Left renal cortex interstitium (tissue), 4 donors: ENCODE data around the gene RGN. TPM values are rescaled to one million over a fixed set of nuclear protein-coding genes. Genes with fewer than 3 reads are reported as not detected.
A peak's percentile ranks its signal among the peaks of the same experiment; 100 is the strongest.
"Not testable (repeated sequence)": the region's sequence is repeated elsewhere in the genome, so short reads cannot be mapped to it uniquely, and the experiment has no call there.

Experiments used
- DNase-seq, 4 donors: peaks; one replicate each; pipeline ENCODE4 v3.0.0-alpha.2; 2013; ENCODE audit warnings: low read depth in 4 of 4, low spot score in 2 of 4, missing footprints in 1 of 4
- polyA plus RNA-seq, 4 donors: library from polyadenylated mRNA; unstranded; fragments of 120-200 nt; gene quantifications; one replicate each; pipeline ENCODE4 v1.2.1, GENCODE V29; 2013; ENCODE audit not compliant: insufficient read length in 4 of 4

RGN gene
- polyA plus RNA-seq, result 10 to 100 TPM; 29.6 to 34.9 (median 31.2) TPM

DNA sequence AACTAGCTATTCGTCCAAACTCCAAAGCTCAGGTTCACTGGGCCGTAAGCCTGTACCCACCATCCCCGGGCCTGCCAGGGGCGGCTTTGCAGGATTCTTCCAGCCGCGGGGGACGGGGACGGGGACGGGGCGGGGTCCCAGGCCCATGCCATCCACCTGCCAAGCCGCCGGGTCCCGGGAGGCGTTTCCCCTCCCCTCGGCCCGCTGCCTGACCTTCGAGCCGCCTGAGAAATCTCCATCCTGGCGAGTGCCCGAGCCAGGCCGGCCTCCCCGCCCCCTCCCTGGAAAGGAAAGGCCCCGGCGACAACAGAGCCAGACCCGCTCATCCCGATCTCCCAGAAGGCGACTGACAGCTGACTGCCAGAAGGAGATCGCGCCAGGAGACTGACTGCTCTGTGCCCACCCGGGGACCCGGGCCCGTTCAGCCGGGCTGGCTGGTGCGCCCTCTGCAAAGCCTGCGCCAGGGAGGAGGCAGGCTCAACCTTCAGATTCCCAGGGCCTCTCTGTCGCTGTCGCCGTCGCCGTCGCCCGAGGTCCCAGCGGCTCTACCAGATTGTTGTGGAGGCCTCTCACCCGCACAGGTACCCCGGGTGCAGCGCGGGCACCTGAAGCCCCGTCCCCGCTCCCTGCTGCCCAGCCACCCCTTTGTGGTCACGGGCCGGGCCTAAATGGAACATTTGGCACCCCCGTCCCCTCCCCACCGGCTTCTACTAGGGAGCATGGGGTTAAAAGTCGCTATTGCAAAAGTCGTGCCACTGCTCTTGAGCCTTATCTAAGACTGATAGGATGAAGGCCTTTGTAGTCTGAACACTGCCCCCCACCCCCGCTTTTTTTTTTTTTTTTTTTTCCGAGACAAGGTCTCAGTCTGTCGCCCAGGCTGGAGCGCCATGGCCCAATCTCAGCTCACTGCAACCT lies at the start of gene RGN:
TSS of gene RGN (plus strand) at position 315 of the 915 bp plus-strand sequence. CDS start 2,702 bp downstream, outside the sequence.
- DNase-seq, result no peak

GRCh38 chrX:47030339-47030738 lies 47.9 kb upstream of the RGN start:
- peak; percentile 6 to 54 (median 8) for DNase-seq

DNA sequence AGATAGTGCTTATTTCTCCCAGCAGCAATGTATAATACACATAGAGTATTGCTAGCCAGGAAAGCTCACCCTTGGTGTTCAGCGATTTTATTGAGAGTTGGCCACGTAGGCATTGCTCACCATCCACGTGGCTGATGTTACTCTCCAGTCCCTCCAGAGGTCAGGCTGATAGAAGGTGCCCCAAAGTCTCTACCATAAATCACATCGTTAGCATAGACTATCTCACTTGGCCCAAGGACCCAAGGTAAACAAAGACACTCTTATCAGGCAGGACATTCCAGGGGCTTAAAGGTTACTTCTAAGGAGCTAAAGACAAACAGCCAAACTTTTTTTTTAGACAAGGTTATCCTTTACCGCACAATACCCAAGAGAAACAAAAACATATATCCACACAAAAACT lies 30.3 kb upstream of the RGN start:
- no peak for DNase-seq

GRCh38 chrX:47059142-47059874 lies 18.9 kb upstream of the RGN start:
- DNase-seq, result no peak

GRCh38 chrX:47060708-47061107 lies 17.5 kb upstream of the RGN start:
- DNase-seq, result no peak

DNA sequence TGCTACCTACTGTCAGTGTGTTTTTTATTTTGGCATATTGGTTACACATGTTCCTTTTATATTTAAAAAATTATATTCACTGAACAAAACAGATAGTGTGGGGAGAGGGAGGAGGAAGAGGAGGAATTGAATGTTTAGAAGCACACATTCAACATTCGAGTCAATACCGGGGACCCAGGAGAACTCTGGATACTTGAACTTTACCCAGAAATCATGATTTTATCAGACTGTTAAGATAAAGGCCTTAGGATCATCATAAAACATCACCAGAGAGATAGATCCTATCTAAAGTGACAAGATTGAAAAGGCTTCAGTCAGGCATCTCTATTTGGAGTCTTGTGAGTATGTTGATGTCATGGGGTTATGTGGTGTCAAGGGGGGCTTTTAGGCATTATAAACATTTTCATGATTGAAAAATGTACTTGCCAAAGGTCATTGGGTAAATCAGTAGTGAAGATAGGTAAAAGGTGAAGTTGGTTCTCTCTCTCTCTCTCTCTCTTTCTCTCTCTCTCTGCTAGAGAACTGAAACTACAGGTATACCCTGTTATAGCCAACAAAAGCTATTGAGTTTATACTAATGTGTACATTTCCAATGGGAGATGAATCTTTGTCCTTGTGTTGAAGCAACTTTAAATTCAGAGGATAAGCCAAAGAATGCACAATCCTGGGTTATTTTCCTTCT lies 16.9 kb upstream of the RGN start:
- DNase-seq, result no peak

DNA sequence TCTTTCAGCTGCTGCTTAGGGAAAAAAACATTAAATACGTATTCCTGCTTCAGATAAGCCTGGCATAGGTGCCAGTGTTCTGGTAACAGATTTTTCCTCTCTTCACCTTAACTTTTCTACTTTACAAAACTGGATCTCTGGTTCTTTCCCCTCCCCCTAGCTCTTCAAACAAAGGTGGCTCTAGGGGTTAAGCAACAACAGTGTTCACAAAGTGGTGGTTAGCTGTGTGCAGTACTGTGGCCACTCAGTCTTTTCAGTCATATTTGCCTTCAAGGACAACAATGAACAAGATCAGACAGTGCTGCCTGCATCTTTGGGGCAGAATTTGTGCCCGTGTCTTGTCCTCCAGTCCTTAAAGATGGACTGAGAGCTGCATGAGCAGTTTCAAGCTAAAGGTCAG lies 15.1 kb upstream of the RGN start:
- DNase-seq, result no peak

DNA sequence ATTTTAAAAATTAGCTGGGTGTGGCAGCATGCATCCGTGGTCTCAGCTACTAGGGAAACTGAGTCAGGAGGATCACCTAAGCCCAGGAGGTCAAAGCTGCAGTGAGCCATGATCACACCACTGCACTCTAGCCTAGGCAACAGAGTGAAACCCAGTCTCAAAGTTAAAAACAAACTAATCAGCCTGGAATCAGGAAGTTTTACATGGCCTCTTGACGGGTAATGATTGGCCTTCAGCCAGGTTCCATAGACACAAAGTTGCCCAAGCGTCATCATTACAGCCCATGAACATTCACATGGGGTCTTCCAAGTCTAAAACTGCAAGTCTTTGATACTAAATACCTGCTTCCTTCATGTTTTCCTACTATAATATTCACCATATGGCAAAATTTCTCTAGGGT lies 10.0 kb upstream of the RGN start:
- no peak for DNase-seq

DNA sequence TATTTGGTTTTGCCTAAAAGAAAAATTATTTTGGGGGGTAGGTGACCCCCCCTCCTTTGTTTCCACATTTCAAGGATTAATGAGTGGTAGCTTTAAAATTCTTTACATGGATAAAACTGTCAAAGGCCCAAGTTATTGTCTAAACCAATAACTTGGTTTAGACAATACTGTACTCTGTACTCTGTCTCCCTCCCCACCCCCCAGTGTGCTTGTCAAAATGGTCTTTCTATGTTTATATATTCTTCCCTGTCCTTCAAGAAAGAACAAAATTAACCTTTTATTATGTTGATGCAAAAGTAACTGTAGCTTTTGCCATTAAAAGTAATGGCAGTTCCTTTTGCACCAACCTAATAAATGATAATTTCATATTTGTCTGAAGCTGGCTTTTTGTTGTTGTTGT lies 9.5 kb upstream of the RGN start:
- DNase-seq, result no peak

DNA sequence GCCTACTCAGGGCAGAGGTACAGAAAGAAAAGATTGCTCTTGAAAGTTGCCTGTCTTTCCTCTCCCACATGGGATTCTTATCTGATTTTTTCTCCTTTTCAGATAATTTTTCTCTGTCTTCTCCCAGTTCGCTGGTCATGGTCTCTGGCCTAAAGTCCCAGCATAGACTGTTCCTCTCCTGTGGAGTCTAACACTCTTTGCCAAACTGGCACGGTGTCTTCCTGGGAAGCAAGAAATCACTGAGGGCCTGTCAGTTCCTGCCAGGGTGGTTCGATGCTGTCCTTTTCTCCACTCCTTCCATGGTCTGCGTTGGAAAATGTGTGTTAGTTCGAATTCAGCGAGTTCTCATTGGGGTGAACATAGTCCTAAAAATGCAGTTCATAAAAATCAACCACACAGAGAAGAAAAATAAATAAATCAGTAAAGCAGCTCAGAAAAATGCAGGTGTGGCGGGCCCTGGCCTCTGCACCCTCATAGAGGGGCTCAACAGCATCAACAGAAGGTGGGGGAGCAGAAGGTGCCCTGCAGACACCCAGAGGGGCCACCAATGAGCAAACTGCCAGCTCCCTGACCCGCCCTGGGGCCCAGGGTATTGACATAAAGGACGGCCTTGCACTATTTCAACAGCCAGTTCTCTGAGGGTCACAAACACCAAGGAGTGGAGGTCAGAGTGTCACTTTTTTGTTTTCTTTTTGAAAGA lies 2.1 kb downstream of the RGN start:
- DNase-seq, result no peak

DNA sequence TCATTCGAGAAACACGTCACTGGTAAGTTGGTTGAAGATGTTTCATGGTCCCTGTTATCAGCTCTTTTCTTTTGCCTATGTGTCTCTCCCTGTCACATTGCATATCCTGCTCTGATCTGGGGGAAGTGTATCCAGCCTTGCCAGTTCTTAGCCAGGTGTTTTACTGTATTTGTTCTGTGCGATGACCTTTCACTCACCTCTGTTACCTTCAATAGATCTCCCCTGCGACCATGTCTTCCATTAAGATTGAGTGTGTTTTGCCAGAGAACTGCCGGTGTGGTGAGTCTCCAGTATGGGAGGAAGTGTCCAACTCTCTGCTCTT lies 2.6 kb downstream of the RGN start:
- DNase-seq, result no peak

DNA sequence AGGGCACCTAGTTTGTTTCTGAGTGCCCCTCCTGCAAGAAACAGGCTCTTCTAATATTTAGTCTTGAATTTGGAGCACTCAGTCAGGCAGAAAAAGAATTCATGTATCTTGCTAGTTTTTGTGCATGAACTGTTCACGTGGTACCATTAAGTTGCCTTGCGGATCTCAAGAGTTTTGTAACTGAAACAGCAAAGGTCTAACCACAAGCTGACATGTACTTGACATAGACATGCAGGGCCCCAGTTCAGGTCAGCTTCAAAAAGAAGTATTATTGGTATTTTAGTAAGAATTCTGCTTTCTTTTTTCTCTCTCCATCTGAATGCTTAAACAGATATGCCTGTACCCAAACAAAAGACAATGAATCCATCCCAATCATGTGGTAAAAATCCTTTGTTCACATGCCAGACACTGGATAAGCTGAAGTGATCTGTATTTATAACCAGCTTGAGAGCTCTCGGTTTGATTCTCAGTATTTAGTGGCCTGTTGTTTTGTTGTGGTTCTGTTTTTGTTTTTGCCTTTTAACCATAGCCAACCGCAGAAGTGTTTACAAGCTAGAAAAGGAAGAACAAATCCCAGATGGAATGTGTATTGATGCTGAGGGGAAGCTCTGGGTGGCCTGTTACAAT lies 13.0 kb downstream of the RGN start:
- no peak for DNase-seq

GRCh38 chrX:47093248-47093647 lies 15.0 kb downstream of the RGN start:
- no peak for DNase-seq

GRCh38 chrX:47093860-47094259 lies 15.6 kb downstream of the RGN start:
- DNase-seq, result no peak

GRCh38 chrX:47097018-47097417 lies 18.8 kb downstream of the RGN start:
- no peak for DNase-seq

GRCh38 chrX:47098338-47099094 lies 20.3 kb downstream of the RGN start:
- no peak for DNase-seq

DNA sequence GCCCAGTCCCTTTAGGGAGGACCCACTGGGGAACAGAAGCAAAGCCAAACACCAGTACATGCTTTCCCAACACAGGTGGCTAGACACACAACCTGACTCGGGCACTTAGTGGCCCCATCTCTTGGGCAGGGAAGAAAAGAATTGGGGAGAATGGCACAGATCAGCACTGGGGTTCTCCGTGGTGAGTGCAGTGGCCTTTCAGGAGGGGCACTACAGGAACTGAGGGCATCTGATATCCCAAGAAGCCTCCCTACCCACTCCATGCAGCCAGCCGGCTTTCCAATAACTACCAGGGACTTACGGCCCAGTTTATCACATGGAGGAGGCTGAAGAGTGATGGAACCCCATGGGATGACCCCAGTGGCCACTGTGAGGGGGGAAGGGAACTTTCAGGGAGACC lies 23.0 kb downstream of the RGN start:
- DNase-seq, result no peak

DNA sequence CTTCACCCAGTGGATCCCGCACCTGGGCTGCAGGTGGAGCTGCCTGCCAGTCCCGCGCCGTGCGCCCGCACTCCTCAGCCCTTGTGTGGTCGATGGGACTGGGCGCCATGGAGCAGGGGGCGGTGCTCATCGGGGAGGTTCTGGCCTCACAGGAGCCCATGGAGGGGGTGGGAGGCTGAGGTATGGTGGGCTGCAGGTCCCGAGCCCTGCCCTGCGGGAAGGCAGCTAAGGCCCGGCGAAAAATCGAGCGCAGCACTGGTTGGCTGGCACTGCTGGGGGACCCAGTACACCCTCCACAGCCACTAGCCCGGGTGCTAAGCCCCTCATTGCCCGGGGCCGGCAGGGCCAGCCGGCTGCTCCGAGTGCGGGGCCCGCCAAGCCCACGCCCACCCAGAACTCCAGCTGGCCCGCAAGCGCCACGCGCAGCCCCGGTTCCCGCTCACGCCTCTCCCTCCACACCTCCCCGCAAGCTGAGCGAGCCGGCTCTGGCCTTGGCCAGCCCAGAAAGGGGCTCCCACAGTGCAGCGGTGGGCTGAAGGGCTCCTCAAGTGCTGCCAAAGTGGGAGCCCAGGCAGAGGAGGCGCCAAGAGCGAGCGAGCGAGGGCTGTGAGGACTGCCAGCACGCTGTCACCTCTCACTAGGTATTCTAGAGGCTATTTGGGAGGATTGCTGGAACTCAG lies 32.8 kb downstream of the RGN start:
- DNase-seq, result not testable (repeated sequence)
